ENCODE measurements around the gene PRDM11. TPM values are rescaled to one million over a fixed set of nuclear protein-coding genes. Genes with fewer than 3 reads are reported as not detected.

The PRDM11 gene
- total and polyA plus RNA-seq, 2 of the 4 experiments (the other 2 are of a cell fraction), result 2.2 to 2.7 TPM

GRCh38 chr11:45264839-45265515 lies 118.5 kb downstream of the PRDM11 start:
- Histone ChIP-seq H4K5ac (ENCODE audit: low read depth, low read length) (no peak overlapping the region), H2BK5ac (ENCODE audit: low read depth, low read length, poor library complexity, severe bottlenecking) (no peak overlapping the region), H3K14ac (replicated peaks; ENCODE audit: low read depth, low read length) (no peak overlapping the region), H2AK9ac (replicated peaks; ENCODE audit: low read depth, low read length, poor library complexity) (no peak overlapping the region), H3K4ac (ENCODE audit: low read depth, low read length) (no peak overlapping the region), H3K56ac (ENCODE audit: extremely low read depth, insufficient read depth, low read length) (no peak overlapping the region), H2AK5ac (ENCODE audit: low read depth, low read length) (no peak overlapping the region), H3K4me2 (ENCODE audit: low read depth, low read length) (no peak overlapping the region), H3K23ac (ENCODE audit: low read depth, low read length) (no peak overlapping the region), H2BK15ac (ENCODE audit: low read depth, low read length) (no peak overlapping the region), H3K9me1 (ENCODE audit: insufficient read depth, low read length) (no peaks in the 10 kb centered on the region), H3K36me3 (ENCODE audit: control insufficient read depth, insufficient read depth, low read length) (no peaks in the 10 kb centered on the region), H3K9me3 (ENCODE audit: control insufficient read depth, insufficient read depth, low read length) (no peaks in the 10 kb centered on the region; the same call in 1 of the 2 replicates), H3K4me3 (ENCODE audit: insufficient read depth, low read depth, low read length) (no peak overlapping the region), H3K4me1 (ENCODE audit: control insufficient read depth, insufficient read depth, low read length) (no peaks in the 10 kb centered on the region), H3K9ac (ENCODE audit: low read depth, low read length) (no peak overlapping the region), H3K27ac (ENCODE audit: insufficient read depth, low read length) (no peak overlapping the region), H2BK20ac (ENCODE audit: low read depth, low read length) (no peak overlapping the region), H2BK120ac (ENCODE audit: low read depth, low read length) (no peak overlapping the region; the same call in 1 of the 2 replicates), H3K18ac (ENCODE audit: low read depth, low read length) (no peak overlapping the region), H4K8ac (ENCODE audit: low read depth in 2 of 2, low read length in 2 of 2) (no peak overlapping the region), H2AFZ (replicated peaks; ENCODE audit: low read length, poor library complexity) (no peak overlapping the region), H4K91ac (ENCODE audit: insufficient read depth, low read depth, low read length) (no peak overlapping the region), H4K20me1 (ENCODE audit: insufficient read depth, low read length) (no peaks in the 10 kb centered on the region), H3K27me3 (ENCODE audit: control insufficient read depth, insufficient read depth, low read length) (peaks cover 10% of the 10 kb centered on the region), H3K79me1 (ENCODE audit: low read depth in 1 of 2, low read length in 2 of 2) (no peaks in the 10 kb centered on the region)
- CTCF ChIA-PET, result no interaction called here
- DNase-seq (peak; percentile 87), ATAC-seq (ENCODE audit: low read depth) (peak; percentile 88)
- dilution Hi-C loops (cut with HindIII; ENCODE audit: low sequenced_read_pairs, unreplicated experiment) (no loop called here), in situ Hi-C loops (cut with MboI; ENCODE audit: low sequenced_read_pairs) (no loop called here), intact Hi-C loops (cut with micrococcal nuclease) (no loop called here)
- POLR2A ChIA-PET (ENCODE audit: unreplicated experiment), result no interaction called here
- WGBS, 2 experiments (ENCODE audit: extremely low coverage in 2 of 2, insufficient read length in 1 of 2), result 0% methylated on average over 2 of the region's 11 CpGs; no CpG with 5 or more reads in 1 of the 2 experiments
- TF ChIP-seq FOS (IDR thresholded peaks at IDR 0.05; ENCODE audit: low read depth, low read length), result peak; percentile 75
- peak; percentile 28; the same call in 1 of the 2 replicates for TF ChIP-seq USF2 (IDR thresholded peaks at IDR 0.05; ENCODE audit: low read depth, low read length)
- no peak for TF ChIP-seq CTCF (conservative IDR thresholded peaks at IDR 0.05; ENCODE audit: low read depth, low read length)
- TF ChIP-seq NFE2L2 (IDR thresholded peaks at IDR 0.05; ENCODE audit: low read depth, low read length), result peak; percentile 81
- peak; percentile 52 for TF ChIP-seq MAFK (IDR thresholded peaks at IDR 0.05; ENCODE audit: low read depth, low read length)
- TF ChIP-seq RCOR1 (IDR thresholded peaks at IDR 0.05; ENCODE audit: insufficient replicate concordance, low read length), result no peak
- BruUV-seq (replicated peaks), result no TSS peak
